Stimulated activated CD4-positive, alpha-beta T cell treated with anti-CD3 and anti-CD28 coated beads, TNF-alpha, amount 100 ng/mL, for 48 hours (primary cell): ENCODE measurements around the gene CEACAM19.
"Not testable (repeated sequence)": the region's sequence is repeated elsewhere in the genome, so short reads cannot be mapped to it uniquely, and the experiment has no call there.

ENCODE experiments used
- DNase-seq, 3 donors: peaks; one replicate each; pipeline ENCODE4 v3.0.0-alpha.2; 2020; ENCODE audit warnings: low read depth in 3 of 3

Gene CEACAM19

DNA sequence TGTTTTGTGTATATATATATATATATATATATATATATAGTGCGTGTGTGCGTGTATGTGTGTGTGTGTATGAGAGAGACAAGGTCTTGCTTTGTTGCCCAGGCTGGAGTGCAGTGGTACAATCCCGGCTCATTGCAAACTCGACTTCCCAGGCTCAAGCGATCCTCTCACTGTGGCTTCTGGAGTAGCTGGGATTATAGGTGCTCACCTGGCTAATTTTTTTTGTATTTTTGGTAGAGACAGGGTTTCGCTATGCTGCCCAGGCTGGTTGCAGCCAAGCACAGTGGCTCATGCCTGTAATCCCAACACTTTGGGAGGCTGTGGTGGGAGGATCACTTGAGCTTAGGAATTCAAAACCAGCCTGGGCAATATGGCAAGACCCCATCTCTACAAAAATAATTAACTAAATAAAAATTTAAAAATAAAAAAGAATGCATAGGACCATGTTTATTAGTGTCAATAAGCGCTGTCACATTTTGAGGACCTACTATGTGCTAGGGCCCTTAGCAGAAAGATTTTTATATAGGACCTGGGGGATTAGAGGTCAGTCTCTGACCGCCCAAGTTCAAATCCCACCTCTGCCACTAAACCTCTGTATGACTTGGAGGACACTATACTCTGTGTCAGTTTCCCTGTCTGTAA is 25.8 kb upstream of the CEACAM19 start:
- DNase-seq, result no peak

- DNase-seq, result no peak
Measured at GRCh38 chr19:44646049-44646416, 25.2 kb upstream of the CEACAM19 start.

- DNase-seq, result no peak
Measured at GRCh38 chr19:44647144-44647543, 24.1 kb upstream of the CEACAM19 start.

DNA sequence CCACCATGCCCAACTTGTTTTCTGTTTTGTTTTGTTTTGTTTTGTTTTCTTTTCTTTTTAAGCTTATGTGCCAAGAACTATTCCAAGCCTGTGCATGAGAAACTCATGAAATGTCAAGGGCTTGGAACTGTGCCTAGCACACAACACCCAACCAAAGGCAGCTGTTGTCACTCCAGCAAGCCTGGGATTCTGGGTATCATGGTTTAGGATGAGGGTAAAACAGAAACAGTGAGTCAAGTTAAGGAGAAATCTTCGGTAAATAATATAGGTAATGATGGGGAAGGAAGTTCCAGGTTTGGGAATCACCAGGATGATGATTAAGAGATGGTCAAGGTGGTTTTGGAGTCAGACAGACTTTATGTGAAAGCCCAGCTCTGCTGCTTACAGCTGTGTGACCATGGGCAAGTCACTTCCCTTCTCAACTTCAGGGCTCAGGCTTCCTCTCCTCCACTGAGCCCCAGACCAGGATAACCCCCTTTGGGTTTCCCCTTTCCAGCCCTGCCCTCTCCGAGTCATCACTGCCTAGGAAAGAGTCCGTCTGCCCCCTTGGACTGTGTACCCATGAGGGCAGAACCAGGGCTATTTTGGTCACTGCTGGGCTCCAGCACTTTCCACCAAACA is 22.5 kb upstream of the CEACAM19 start:
- DNase-seq, result no peak

DNA sequence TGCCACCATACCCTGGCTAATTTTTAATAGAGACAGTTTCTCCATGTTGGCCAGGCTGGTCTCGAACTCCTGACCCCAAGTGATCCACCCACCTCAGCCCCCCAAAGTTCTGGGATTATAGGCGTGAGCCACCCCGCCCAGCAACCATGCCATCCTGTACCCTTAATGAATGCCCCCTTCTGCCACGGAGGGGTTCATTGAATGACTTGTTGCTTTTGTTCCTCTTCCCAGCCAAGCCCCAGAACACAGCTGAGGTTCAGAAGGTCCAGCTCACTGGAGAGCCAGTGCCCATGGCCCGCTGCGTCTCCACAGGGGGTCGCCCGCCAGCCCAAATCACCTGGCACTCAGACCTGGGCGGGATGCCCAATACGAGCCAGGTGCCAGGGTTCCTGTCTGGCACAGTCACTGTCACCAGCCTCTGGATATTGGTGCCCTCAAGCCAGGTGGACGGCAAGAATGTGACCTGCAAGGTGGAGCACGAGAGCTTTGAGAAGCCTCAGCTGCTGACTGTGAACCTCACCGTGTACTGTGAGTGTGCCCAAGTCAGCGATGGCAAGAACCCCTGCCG is 21.6 kb upstream of the CEACAM19 start:
- DNase-seq, result no peak

DNA sequence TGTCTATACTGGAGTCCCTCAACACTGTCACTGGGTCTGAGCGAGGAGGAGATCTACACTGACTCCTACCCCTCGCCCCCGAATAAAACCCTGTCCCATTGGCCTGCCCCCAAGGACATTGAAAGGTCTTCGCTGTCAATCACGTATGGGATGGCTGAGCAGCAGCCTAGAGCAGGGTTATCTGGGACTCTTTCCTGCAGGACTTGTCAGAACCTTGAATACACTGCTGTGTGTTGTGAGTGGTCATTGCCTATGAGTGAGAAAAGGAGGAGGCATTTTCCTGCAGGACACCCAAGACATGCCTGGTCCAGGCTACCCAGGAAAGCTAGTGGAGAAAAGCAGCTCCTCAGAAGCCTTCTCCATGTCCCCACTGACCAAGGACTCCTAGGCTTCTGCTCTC is 17.9 kb upstream of the CEACAM19 start:
- no peak for DNase-seq

- DNase-seq, result peak; percentile 49 to 70 (median 63)
Measured at GRCh38 chr19:44653977-44654774, 17.1 kb upstream of the CEACAM19 start.

- peak; percentile 47 to 56 (median 53) for DNase-seq
Measured at GRCh38 chr19:44657211-44657921, 13.9 kb upstream of the CEACAM19 start.

- DNase-seq, result no peak
Measured at GRCh38 chr19:44658069-44658733, 13.1 kb upstream of the CEACAM19 start.

- DNase-seq, result no peak
Measured at GRCh38 chr19:44660081-44660480, 11.2 kb upstream of the CEACAM19 start.

DNA sequence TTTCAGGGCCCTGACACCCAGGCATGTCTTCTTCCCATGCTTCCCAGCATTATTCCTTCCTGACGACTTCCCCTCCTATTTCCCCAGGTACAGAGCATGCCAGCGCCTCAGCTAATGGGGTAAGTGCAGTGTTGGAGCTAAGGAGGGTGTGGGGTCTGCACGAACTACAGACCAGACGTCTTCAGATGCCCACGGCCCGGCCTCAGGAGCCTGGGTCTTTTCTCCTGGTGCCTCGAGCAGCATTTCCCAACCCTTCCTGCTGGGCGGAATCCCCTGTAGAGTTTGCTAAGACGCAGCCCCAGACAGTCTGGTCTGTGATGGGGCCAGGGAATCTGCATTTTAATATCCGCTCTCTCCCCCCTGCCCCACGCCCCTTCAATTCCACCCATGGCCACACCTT is 10.1 kb upstream of the CEACAM19 start:
- DNase-seq, result no peak

DNA sequence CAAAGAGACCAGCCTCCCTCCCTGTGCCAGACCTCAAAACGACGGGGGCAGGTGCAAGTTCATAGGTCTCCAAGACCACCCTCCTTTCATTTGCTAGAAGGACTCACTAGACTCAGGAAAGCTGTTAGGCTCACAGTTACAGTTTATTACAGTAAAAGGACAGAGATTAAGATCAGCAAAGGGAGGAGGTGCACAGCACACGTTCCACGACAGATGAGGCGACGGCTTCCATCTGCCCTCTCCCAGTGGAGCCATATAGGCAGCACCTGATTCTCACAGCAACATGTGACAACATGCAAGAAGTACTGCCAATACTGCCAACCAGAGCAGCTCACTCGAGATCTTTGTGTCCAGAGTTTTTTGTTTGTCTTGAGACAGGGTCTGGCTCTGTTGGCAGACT is 9.4 kb upstream of the CEACAM19 start:
- no peak for DNase-seq

DNA sequence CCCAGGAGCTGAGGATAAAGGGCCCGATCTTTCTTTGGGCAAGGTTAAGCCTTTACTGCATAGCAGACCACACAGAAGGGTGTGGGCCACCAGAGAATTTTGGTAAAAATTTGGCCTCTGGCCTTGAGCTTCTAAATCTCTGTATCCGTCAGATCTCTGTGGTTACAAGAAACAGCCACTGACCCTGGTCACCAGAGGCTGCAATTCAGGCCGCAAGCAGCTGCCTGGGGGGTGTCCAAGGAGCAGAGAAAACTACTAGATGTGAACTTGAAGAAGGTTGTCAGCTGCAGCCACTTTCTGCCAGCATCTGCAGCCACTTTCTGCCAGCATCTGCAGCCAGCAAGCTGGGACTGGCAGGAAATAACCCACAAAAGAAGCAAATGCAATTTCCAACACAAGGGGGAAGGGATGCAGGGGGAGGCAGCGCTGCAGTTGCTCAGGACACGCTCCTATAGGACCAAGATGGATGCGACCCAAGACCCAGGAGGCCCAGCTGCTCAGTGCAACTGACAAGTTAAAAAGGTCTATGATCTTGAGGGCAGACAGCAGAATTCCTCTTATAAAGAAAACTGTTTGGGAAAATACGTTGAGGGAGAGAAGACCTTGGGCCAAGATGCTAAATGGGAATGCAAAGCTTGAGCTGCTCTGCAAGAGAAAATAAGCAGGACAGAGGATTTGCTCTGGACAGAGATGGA is 8.4 kb upstream of the CEACAM19 start:
- no peak for DNase-seq

DNA sequence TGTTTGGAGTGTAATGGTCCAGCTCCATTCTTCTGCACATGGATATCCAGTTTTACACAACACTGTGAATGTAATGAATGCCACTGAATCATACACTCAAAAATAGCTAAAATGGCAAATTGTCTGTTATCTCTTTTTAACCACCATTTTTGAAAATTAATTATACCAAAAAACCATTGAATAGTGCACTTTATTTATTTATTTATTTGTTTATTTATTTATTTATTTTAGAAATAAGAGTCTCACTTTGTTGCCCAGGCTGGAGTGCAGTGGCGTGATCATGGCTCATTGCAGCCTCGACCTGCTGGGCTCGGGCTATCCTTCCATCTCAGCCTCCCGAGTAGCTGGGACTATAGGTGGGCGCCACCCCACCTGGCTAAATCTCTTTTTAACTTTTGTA is 7.3 kb upstream of the CEACAM19 start:
- DNase-seq, result no peak

DNA sequence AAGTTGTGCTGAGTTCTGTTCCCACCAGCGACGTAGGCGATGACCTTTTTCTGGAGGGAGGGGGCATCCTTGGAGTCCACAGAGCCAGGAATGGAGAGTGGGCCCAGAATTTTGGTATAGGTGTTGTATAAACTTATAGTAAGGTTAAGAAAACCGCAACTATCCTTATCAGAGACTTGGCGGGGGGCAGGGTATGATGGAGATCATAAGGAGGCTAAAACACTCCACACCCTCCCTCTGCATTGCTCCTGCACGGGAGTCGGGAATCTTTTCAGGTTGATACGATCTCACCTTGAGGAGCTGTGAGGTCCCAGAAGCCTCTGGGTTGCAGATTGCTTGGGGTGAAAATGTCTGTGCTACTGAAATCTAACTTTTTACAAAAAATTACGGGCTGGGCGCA is 6.3 kb upstream of the CEACAM19 start:
- DNase-seq, result no peak

- DNase-seq, result no peak
Measured at GRCh38 chr19:44666852-44667556, 4.3 kb upstream of the CEACAM19 start.

GRCh38 chr19:44668985-44669764 is 2.1 kb upstream of the CEACAM19 start:
- no peak for DNase-seq

DNA sequence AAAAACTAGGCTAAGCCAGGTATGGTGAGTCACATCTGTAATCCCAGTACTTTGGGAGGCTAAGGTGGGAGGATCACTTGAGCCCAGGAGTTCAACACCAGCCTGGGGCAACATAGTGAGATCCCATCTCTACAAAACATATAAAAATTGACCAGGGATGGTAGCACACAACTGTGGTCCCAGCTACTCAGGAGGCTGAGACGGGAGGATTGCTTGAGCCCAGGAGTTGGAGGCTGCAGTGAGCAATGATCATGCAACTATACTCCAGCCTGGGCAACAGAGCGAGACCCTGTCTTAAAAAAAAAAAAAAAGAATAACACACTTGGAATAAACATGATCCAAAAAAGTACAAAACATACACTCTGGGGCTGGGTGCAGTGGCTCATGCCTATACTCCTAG is 1.3 kb upstream of the CEACAM19 start:
- DNase-seq, result not testable (repeated sequence)

GRCh38 chr19:44672226-44672625 is 944 bp downstream of the CEACAM19 start:
- DNase-seq, result no peak
